Right atrium auricular region (tissue), 2 donors: ENCODE results near the gene ZNHIT6. TPM values are rescaled to one million over a fixed set of nuclear protein-coding genes. Genes with fewer than 3 reads are reported as not detected.
"Not testable (repeated sequence)": the region's sequence is repeated elsewhere in the genome, so short reads cannot be mapped to it uniquely, and the experiment has no call there.

Experiments used
- DNase-seq: peaks from one replicate; pipeline ENCODE4 v3.0.0-alpha.2; 2019; ENCODE audit warnings: low spot score
- H3K27ac ChIP-seq, 2 donors: fragments of 200-600 bp; sonication (generic); 1 replicate in 1 of 2; 2 replicates in 1 of 2; pipeline ENCODE4 v1.5.1; 2016 to 2019
- H3K27me3 ChIP-seq, 2 donors: fragments of 200-600 bp; sonication (generic); one replicate each; pipeline versions ENCODE4 v1.5.1 to v1.6.0; 2017 to 2019
- H3K36me3 ChIP-seq: fragments of 200-600 bp; sonication (generic); one replicate; pipeline ENCODE4 v1.5.1; 2016
- H3K4me1 ChIP-seq, 2 donors: fragments of 200-600 bp; sonication (generic); one replicate each; pipeline versions ENCODE4 v1.5.1 to v1.6.0; 2017 to 2019
- H3K4me3 ChIP-seq, 2 donors: fragments of 200-600 bp; sonication (generic); 1 replicate in 1 of 2; 2 replicates in 1 of 2; pipeline ENCODE4 v1.5.1; 2017 to 2019; ENCODE audit warnings: mild to moderate bottlenecking in 1 of 2, moderate library complexity in 1 of 2
- H3K9me3 ChIP-seq, 2 donors: fragments of 200-600 bp; sonication (generic); one replicate each; pipeline ENCODE4 v1.5.1; 2019
- CTCF ChIP-seq, 2 donors: fragments of 200-600 bp; sonication (generic); IDR thresholded peaks; one replicate each; pipeline ENCODE4 v1.5.1; 2019; ENCODE audit warnings: antibody characterized with exemption in 2 of 2
- total RNA-seq, 2 donors: library from RNA; depleted of rRNA; stranded (reverse); fragments of >200 nt; gene quantifications; one replicate each; pipeline ENCODE4 v1.1.0, GENCODE V29; 2016

Gene ZNHIT6
- total RNA-seq, 2 donors from 2014 or later, result 7.0 to 8.4 TPM

DNA sequence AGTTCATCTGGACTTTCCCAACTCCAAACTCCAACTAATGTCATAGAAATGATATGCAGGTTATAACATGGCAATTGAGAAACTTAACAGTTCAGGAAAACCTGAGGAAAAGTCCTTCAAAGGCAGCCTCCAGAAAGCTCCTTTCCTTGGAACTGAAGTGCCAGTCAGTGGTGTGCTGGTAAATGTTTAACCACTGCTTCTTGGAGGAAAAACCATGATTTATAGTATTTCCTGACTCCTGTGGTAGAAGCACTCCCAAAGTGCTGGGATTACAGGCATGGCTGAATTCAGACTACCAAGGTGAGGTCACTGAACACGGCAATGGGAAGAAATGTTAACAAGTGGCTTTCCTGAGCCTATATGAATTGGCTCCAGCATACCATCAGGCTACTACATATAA, 26.7 kb upstream of the ZNHIT6 start:
- DNase-seq, result no peak
- Histone ChIP-seq H3K27ac (no peak overlapping the region), H3K4me3 (no peak overlapping the region), H3K36me3 (no peaks in the 10 kb centered on the region), H3K27me3 (no peaks in the 10 kb centered on the region), H3K9me3 (no peaks in the 10 kb centered on the region), H3K4me1 (no peaks in the 10 kb centered on the region)
- TF ChIP-seq CTCF (IDR thresholded peaks at IDR 0.05), result no peak

DNA sequence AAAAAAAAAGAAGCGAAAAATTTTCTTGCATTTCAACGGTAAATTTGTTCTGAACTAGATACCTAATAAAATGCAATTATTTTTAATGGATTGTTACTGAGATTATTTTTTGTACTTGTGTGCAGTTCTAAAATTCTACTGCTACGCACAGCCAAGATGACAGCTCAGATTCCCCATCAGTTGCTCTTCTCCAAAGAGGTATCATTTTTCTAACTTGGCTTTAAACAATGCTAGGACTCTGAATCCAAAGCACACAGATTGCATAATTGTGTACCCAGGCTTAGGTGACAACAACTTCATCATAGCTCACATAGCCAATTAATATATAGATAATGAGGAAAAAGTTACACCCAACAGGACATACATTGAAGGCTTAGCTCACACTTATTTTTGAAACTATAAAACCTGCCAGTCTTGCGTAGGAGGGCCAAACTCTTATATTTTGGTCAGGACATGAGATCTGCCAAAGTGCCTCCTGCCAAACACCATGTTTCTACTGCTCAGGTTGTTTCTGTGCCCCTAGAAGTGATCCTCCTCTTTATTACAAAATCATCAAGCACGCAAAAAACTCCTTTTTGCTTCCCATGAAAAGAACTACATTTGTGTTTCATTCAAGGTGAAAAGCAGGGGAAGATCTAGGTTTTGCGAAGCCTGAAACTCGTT, 10.6 kb upstream of the ZNHIT6 start:
- H3K4me3 ChIP-seq, result no peak overlapping the region
- TF ChIP-seq CTCF (IDR thresholded peaks at IDR 0.05), result no peak
- no peaks in the 10 kb centered on the region for H3K27me3 ChIP-seq
- H3K9me3 ChIP-seq, result peaks cover 0 to 15% of the 10 kb centered on the region in 2 donors
- H3K27ac ChIP-seq, result no peak overlapping the region
- no peak for DNase-seq
- H3K4me1 ChIP-seq, result no peaks in the 10 kb centered on the region
- H3K36me3 ChIP-seq, result no peaks in the 10 kb centered on the region

GRCh38 chr1:85714418-85715114, 6.3 kb upstream of the ZNHIT6 start:
- H3K4me1 ChIP-seq, H3K9me3 ChIP-seq, H3K27ac ChIP-seq, DNase-seq, H3K36me3 ChIP-seq, H3K4me3 ChIP-seq, H3K27me3 ChIP-seq: not testable (repeated sequence)

DNA sequence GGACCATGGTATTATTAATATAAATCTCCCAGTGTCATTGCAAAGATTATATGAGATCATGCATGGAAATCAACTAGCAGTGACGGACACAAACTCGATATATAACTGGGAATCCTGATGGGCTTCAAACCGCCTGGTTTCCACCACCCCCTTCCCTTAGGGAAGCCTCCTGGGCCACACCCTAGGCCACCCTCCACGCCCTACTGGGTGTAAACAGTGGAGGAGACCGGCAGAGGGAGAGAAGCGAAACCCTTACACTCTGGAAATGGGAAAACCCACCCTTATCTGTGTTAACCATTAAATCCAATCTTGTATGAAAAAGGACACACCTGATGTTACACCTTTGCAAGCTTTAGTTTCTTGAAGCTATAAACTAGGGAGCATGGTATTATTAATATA, 595 bp upstream of the ZNHIT6 start:
- Histone ChIP-seq H3K36me3 (peaks cover 18% of the 10 kb centered on the region), H3K4me3 (peak overlapping the region; percentile 76 to 84), H3K4me1 (peaks cover 0 to 14% of the 10 kb centered on the region in 2 donors), H3K27ac (peak overlapping the region; percentile 84 to 87), H3K27me3 (no peaks in the 10 kb centered on the region), H3K9me3 (no peaks in the 10 kb centered on the region)
- no peak for TF ChIP-seq CTCF (IDR thresholded peaks at IDR 0.05)
- DNase-seq, result no peak

DNA sequence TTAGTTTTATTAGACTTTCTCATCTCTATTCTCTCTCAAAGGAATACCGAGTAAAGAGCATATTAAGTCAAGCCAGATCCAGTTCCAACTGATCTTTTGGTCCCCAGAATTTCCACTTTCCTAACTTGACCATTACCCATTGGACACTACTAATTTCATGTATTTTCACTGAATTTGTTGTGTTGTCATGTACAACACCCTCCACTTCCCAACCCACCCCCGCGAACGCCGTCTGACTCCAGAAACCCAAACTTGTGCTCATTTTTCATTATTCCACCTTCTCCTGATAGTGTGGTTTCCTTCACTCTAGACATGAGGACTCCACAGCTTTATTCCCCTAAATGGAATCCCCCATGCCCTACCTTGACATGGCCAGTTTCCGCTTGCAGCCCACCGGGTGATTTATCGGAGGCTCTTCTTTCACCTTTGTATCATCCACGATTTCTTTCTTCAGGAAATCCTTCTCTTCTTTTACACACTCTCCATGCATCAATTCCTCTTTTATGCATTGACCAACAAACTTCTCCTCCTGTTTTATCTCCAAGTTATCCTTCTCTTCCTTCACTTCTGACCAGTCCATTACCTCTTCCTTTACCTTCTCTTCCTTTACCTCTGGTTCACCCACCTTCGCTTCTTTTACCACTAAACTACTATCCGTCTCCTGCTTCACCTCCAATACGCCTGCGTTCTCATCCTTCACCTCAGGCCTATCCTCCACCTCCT, 805 bp downstream of the ZNHIT6 start:
- Histone ChIP-seq H3K27me3 (no peaks in the 10 kb centered on the region), H3K36me3 (peaks cover 18% of the 10 kb centered on the region), H3K9me3 (no peaks in the 10 kb centered on the region), H3K4me3 (peak overlapping the region; percentile 76 to 84), H3K27ac (peak overlapping the region; percentile 84 to 87), H3K4me1 (peaks cover 0 to 14% of the 10 kb centered on the region in 2 donors)
- TF ChIP-seq CTCF (IDR thresholded peaks at IDR 0.05), result no peak
- DNase-seq, result no peak

- no peak for TF ChIP-seq CTCF (IDR thresholded peaks at IDR 0.05)
- no peak overlapping the region for H3K4me3 ChIP-seq
- H3K4me1 ChIP-seq, result peaks cover 0 to 14% of the 10 kb centered on the region in 2 donors
- H3K9me3 ChIP-seq, result no peaks in the 10 kb centered on the region
- no peak overlapping the region for H3K27ac ChIP-seq
- no peak for DNase-seq
- H3K36me3 ChIP-seq, result peaks cover 26% of the 10 kb centered on the region
- H3K27me3 ChIP-seq, result no peaks in the 10 kb centered on the region
These were observed 2.3 kb downstream of the ZNHIT6 start for GRCh38 chr1:85705940-85706339.
